Omental fat pad (tissue), 4 donors: Measurements from ENCODE around the gene ASRGL1. TPM values are rescaled to one million over a fixed set of nuclear protein-coding genes. Genes with fewer than 3 reads are reported as not detected.
A peak's percentile ranks its signal among the peaks of the same experiment; 100 is the strongest.
"Not testable (repeated sequence)": the region's sequence is repeated elsewhere in the genome, so short reads cannot be mapped to it uniquely, and the experiment has no call there.

Source experiments
- ATAC-seq: fragments of 150-250 bp; one replicate; pipeline ENCODE4 v1.9.1; 2016; ENCODE audit warnings: mild to moderate bottlenecking, moderate library complexity; ENCODE audit not compliant: low FRiP score
- DNase-seq: peaks from one replicate; pipeline ENCODE4 v3.0.0-alpha.2; 2019; ENCODE audit warnings: low spot score
- CTCF ChIP-seq, 3 donors: fragments of 450-650 bp; IDR thresholded peaks; one replicate each; pipeline ENCODE4 v1.5.1; 2016 to 2017; ENCODE audit warnings: antibody characterized with exemption in 3 of 3, mild to moderate bottlenecking in 3 of 3, moderate library complexity in 2 of 3
- total RNA-seq, 4 donors: library from RNA; depleted of rRNA; stranded (reverse); fragments of >200 nt; gene quantifications; one replicate each; pipeline ENCODE4 v1.1.0, GENCODE V29; 2016

ASRGL1 gene
- total RNA-seq, 4 donors from 2014 or later = 7.1 to 57.9 (median 31.3) TPM

- ATAC-seq (no peak), DNase-seq (no peak)
- no peak for TF ChIP-seq CTCF (IDR thresholded peaks at IDR 0.05)
These were observed 14.7 kb upstream of the ASRGL1 start for GRCh38 chr11:62322524-62322923.

DNA sequence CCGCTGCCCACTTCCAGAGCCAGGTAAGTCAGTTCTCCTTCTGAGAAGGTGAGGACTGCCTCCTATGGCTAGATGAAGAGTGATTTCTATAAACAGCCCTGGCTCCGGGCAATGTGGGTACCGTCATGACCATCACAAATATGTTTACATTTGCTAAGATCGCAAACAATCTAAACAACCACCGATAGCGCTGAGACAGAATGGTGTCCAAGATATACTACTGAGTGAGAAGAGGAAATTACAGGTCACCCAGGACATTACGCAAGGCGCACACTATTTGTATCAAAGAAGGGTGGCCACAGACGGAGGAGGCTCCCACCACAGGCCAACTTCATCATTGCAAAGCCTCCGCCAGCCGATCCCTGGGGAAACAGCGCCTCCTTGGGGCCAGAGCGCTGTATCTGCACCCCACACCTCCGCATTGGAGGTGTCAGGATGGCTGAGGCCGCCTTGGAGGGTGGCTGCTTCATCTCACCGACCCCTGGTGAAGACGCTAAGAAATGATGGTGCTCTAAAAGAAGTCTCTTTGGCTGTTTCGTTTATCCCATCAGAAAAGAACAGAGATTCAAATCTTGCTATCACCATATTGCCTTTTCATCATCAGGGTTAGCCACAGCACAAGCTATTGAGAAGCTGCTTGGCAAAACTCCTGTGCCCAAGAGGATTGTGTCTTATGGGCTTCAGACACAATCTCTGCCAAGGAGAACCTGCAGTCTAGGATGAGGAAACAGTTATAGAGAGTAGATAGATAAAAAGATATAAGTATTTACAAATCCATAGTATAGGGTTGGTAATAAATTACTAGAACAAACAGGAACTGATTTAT is 12.3 kb upstream of the ASRGL1 start:
- no peak for TF ChIP-seq CTCF (IDR thresholded peaks at IDR 0.05)
- DNase-seq (no peak), ATAC-seq (peak; percentile 51)

DNA sequence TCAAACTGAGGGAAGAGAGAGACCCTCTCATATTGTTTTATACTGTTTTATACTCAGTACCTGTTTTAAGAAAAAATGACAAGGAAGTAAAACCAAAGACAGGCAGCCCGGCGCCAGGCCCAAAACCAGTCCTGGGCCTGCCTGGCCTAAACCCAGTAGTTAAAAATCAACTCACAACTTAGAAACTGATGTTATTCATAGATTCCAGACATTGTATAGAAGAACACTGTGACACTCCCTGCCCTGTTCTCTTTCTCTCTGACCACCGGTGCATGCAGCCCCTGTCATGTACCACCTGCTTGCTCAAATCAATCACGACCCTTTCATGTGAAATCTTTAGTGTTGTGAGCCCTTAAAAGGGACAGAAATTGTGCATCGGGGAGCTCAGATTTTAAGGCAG is 11.5 kb upstream of the ASRGL1 start:
- not testable (repeated sequence) for ATAC-seq, DNase-seq

- ATAC-seq, DNase-seq: not testable (repeated sequence)
These were observed 10.5 kb upstream of the ASRGL1 start for GRCh38 chr11:62326719-62327118.

GRCh38 chr11:62327541-62327940 is 9.7 kb upstream of the ASRGL1 start:
- not testable (repeated sequence) for ATAC-seq, DNase-seq

- not testable (repeated sequence) for ATAC-seq, DNase-seq
These were observed 6.0 kb upstream of the ASRGL1 start for GRCh38 chr11:62331264-62331663.

DNA sequence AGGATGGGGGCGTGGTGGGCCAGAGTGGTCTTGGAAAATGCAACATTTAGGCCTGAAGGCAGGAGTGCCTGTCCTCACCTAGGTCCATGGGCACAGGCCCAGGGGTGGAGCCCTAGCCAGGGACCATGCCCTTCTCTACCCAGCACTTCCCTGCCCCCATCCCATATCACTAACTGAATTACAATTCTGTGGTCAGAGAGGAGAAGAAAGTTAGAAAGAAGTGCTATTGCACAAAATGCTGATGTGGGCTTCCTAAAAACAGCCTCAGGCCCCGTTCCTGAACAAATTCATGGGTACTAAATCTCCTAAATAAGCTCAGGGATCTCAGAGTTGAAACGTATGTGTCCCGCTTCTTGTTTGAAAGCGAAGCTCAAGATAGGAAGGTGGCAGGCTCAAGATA is 3.5 kb upstream of the ASRGL1 start:
- no peak for TF ChIP-seq CTCF (IDR thresholded peaks at IDR 0.05)
- ATAC-seq (no peak), DNase-seq (no peak)

DNA sequence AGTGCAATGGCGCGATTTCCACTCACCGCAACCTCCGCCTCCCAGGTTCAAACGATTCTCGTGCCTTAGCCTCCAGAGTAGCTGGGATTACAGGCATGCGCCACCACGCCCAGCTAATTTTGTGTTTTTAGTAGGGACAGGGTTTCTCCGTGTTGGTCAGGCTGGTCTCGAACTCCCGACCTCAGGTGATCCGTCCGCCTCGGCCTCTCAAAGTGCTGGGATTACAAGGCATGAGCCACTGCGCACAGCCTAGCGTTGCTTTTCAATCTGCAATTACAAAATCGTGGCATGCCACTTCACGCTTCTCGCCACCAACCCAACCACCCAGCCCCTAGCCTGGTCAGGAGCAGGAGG is 322 bp upstream of the ASRGL1 start:
- ATAC-seq, DNase-seq: not testable (repeated sequence)

DNA sequence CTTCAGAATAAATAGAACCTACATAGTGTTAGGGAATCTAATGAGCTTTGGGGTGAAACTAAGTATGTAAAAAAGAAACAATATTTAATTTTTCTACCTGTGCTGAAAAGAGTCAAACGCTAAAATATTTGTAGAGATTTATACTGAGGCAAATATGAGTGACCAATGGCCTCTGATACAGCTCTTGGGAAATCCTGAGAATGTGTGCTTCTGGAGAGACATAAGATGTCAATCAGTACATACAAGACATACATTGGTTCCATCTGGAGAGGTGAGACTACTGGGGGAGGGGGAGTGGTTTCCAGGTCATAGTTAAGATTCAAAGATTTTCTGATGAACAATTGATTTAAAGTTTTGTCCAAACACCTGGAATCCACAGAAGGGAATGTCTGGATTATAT is 970 bp downstream of the ASRGL1 start:
- DNase-seq (no peak), ATAC-seq (no peak)
- no peak for TF ChIP-seq CTCF (IDR thresholded peaks at IDR 0.05)

- ATAC-seq (no peak), DNase-seq (no peak)
- TF ChIP-seq CTCF (IDR thresholded peaks at IDR 0.05) = no peak
These were observed 3.1 kb downstream of the ASRGL1 start for GRCh38 chr11:62340269-62340901.
